Ishikawa (cell line): ENCODE results near the gene TRERF1.

Source experiments
- CEBPB ChIP-seq: IDR thresholded peaks from 2 replicates; pipeline ENCODE4 v1.6.1; 2012
- CREB1 ChIP-seq: IDR thresholded peaks from 2 replicates; pipeline ENCODE4 v1.6.1; 2012; ENCODE audit warnings: low read depth
- EGR1 ChIP-seq: IDR thresholded peaks from 2 replicates; pipeline ENCODE4 v1.6.1; 2012
- EP300 ChIP-seq: IDR thresholded peaks from 2 replicates; pipeline ENCODE4 v1.6.1; 2012; ENCODE audit warnings: borderline replicate concordance
- FOXM1 ChIP-seq: IDR thresholded peaks from 2 replicates; pipeline ENCODE4 v1.6.1; 2012; ENCODE audit warnings: low read depth, borderline replicate concordance
- MAX ChIP-seq: IDR thresholded peaks from 2 replicates; pipeline ENCODE4 v1.6.1; 2012
- NFIC ChIP-seq: IDR thresholded peaks from 2 replicates; pipeline ENCODE4 v1.6.1; 2012
- RAD21 ChIP-seq: IDR thresholded peaks from 2 replicates; pipeline ENCODE4 v1.6.1; 2012; ENCODE audit warnings: low read depth
- REST ChIP-seq: IDR thresholded peaks from 2 replicates; pipeline ENCODE4 v1.6.1; 2012; ENCODE audit warnings: low read depth, mild to moderate bottlenecking
- TAF1 ChIP-seq: IDR thresholded peaks from 2 replicates; pipeline ENCODE4 v1.6.1; 2012; ENCODE audit warnings: low read depth, mild to moderate bottlenecking
- TCF12 ChIP-seq: IDR thresholded peaks from 2 replicates; pipeline ENCODE4 v1.6.1; 2012; ENCODE audit warnings: low read depth
- TEAD4 ChIP-seq: IDR thresholded peaks from 2 replicates; pipeline ENCODE4 v1.6.1; 2012
- USF1 ChIP-seq: IDR thresholded peaks from 2 replicates; pipeline ENCODE4 v1.6.1; 2012
- YY1 ChIP-seq: IDR thresholded peaks from 2 replicates; pipeline ENCODE4 v1.6.1; 2012; ENCODE audit warnings: low read depth
- ZBTB7A ChIP-seq: IDR thresholded peaks from 2 replicates; pipeline ENCODE4 v1.6.1; 2012; ENCODE audit warnings: low read depth

Gene TRERF1

GRCh38 chr6:42276034-42276890, 175.5 kb downstream of the TRERF1 start:
- TF ChIP-seq USF1 = no peak
- no peak for TF ChIP-seq TAF1
- TF ChIP-seq TCF12 = no peak
- no peak for TF ChIP-seq YY1

- no peak for TF ChIP-seq CEBPB
- TF ChIP-seq MAX = no peak
- no peak for TF ChIP-seq RAD21
- TF ChIP-seq ZBTB7A = no peak
- TF ChIP-seq USF1 = no peak
- no peak for TF ChIP-seq EGR1
- TF ChIP-seq TEAD4 = no peak
- TF ChIP-seq NFIC = no peak
- no peak for TF ChIP-seq CREB1
- TF ChIP-seq EP300 = no peak
- TF ChIP-seq TCF12 = no peak
- no peak for TF ChIP-seq REST
- TF ChIP-seq FOXM1 = no peak
- TF ChIP-seq YY1 = no peak
- no peak for TF ChIP-seq TAF1
Observed at GRCh38 chr6:42275376-42276033, 176.2 kb downstream of the TRERF1 start.

- TF ChIP-seq REST = no peak
- TF ChIP-seq USF1 = no peak
- TF ChIP-seq TCF12 = no peak
- TF ChIP-seq NFIC = no peak
- no peak for TF ChIP-seq MAX
- no peak for TF ChIP-seq TEAD4
- no peak for TF ChIP-seq CEBPB
- no peak for TF ChIP-seq CREB1
- no peak for TF ChIP-seq YY1
- TF ChIP-seq ZBTB7A = no peak
- no peak for TF ChIP-seq TAF1
- no peak for TF ChIP-seq RAD21
- no peak for TF ChIP-seq EP300
- no peak for TF ChIP-seq EGR1
- TF ChIP-seq FOXM1 = no peak
Observed at GRCh38 chr6:42274898-42275297, 176.8 kb downstream of the TRERF1 start.

- no peak for TF ChIP-seq TCF12
- no peak for TF ChIP-seq CEBPB
- TF ChIP-seq REST = no peak
- no peak for TF ChIP-seq CREB1
- TF ChIP-seq USF1 = no peak
- no peak for TF ChIP-seq EP300
- no peak for TF ChIP-seq ZBTB7A
Observed at GRCh38 chr6:42271834-42272805, 179.6 kb downstream of the TRERF1 start.
